Adrenal gland (tissue), 12 donors: ENCODE measurements around the gene ANTXR1. TPM values are rescaled to one million over a fixed set of nuclear protein-coding genes. Genes with fewer than 3 reads are reported as not detected.
A peak's percentile ranks its signal among the peaks of the same experiment; 100 is the strongest.

ENCODE experiments used
- DNase-seq, 7 donors: peaks; one replicate each; pipeline ENCODE4 v3.0.0-alpha.2; 2019 to 2020
- H3K27ac ChIP-seq, 5 donors: fragments of 200-600 bp; sonication (generic) in 4 of 5; 1 replicate in 3 of 5; 2 replicates in 2 of 5; pipeline versions ENCODE4 v1.5.1 to v1.8.0; 2016 to 2020; ENCODE audit warnings: mild to moderate bottlenecking in 1 of 5
- H3K27me3 ChIP-seq: fragments of 200-600 bp; 2 replicates; pipeline ENCODE4 v1.8.0; 2021
- H3K36me3 ChIP-seq, 2 donors: fragments of 200-600 bp; replicated peaks in 1 of 2; 1 replicate in 1 of 2; 2 replicates in 1 of 2; pipeline versions ENCODE4 v1.5.1 to v1.8.0; 2018 to 2022
- H3K4me1 ChIP-seq, 2 donors: fragments of 200-600 bp; replicated peaks in 1 of 2; 1 replicate in 1 of 2; 2 replicates in 1 of 2; pipeline versions ENCODE4 v1.5.1 to v1.8.0; 2018 to 2021
- H3K4me3 ChIP-seq, 4 donors: fragments of 200-600 bp; sonication (generic) in 3 of 4; one replicate each; pipeline ENCODE4 v1.5.1; 2016 to 2018
- H3K9me3 ChIP-seq, 3 donors: fragments of 200-600 bp; sonication (generic) in 1 of 3; replicated peaks in 1 of 3; 1 replicate in 2 of 3; 2 replicates in 1 of 3; pipeline versions ENCODE4 v1.5.1 to v1.8.0; 2016 to 2021
- CTCF ChIP-seq, 6 experiments: fragments of 450-650 bp in 4 of 6; fragments of 200-600 bp in 2 of 6; sonication (generic) in 1 of 6; IDR thresholded peaks; 1 replicate in 5 of 6; 2 replicates in 1 of 6; pipeline versions ENCODE4 v1.5.1 to v1.8.0; 2016 to 2021; ENCODE audit warnings: antibody characterized with exemption in 6 of 6, mild to moderate bottlenecking in 2 of 6, moderate library complexity in 1 of 6
- POLR2A ChIP-seq, 2 donors: fragments of 450-650 bp; IDR thresholded peaks; one replicate each; pipeline ENCODE4 v1.6.1; 2017; ENCODE audit warnings: antibody characterized with exemption in 2 of 2, mild to moderate bottlenecking in 2 of 2, moderate library complexity in 1 of 2
- WGBS, 4 donors: extraction: QIAGEN DNeasy Blood & Tissue Kit in 2 of 4; methylation state at CpG; one replicate each; pipeline versions ENCODE4 v1.1.5 to v1.1.7; 2013 to 2017; 5-methylcytosine and 5-hydroxymethylcytosine counted together
- intact Hi-C, 2 donors: fragments of 100-400 bp; cut with DNase I; formaldehyde crosslinking; loops; one replicate each; pipeline versions ENCODE4 v1.14.1 to v1.15.0; 2022 to 2023
- microRNA-seq, 3 donors: library from miRNA; unstranded; fragments of <30 nt; microRNA quantifications; one replicate each; pipeline ENCODE4, GENCODE V29; 2017 to 2020
- polyA plus RNA-seq, 3 donors: library from polyadenylated mRNA; stranded (reverse); fragments of 200-250 nt in 2 of 3; fragments of 350-450 nt in 1 of 3; fragmentation: Illumina TruSeq in 1 of 3; extraction: RNeasy Lipid Tissue Mini Kit (QIAGEN cat#74804) in 1 of 3; gene quantifications; one replicate each; pipeline ENCODE4 v1.2.3, GENCODE V29; 2013 to 2014
- small RNA-seq, 2 donors: library from RNA; depleted of rRNA; stranded (forward); fragments of <200 nt; gene quantifications; one replicate each; pipeline ENCODE3, GENCODE V24; 2016
- total RNA-seq, 9 donors: library from RNA; depleted of rRNA in 4 of 9; stranded (reverse); fragments of >200 nt in 4 of 9; fragments of 120-200 nt in 1 of 9; fragmentation: NEBNext Ultra II Directional in 1 of 9; extraction: Animal tissue kit (Norgen Biotek cat#: 25700) in 1 of 9; gene quantifications; one replicate each; pipeline versions ENCODE4 v1.1.0 to v1.2.4, GENCODE V29; 2013 to 2023
- donor health status: healthy with polysubstance abuse.
- donor health status: Bipolar disorder and iron deficiency.
- donor health status: DM: yes; HTN: yes; CAD: no.
- donor health status: DM: no; HTN: no; CAD: no.
- donor health status: DM: no; HTN: no; CAD: no.
- donor health status: DM: yes; HTN: yes; CAD: no.

Gene ANTXR1
- total and polyA plus RNA-seq, 12 donors: 19.0 to 386 (median 119) TPM

- H3K4me1 ChIP-seq: peaks cover 3 to 15% of the 10 kb centered on the region in 2 donors
- WGBS, 4 donors: 95 to 100% (median 97%) methylated on average over 3 of the region's 3 CpGs
- H3K4me3 ChIP-seq: no peak overlapping the region
- no peaks in the 10 kb centered on the region for H3K36me3 ChIP-seq
- H3K27ac ChIP-seq: no peak overlapping the region
- no peak for DNase-seq
- TF ChIP-seq CTCF (IDR thresholded peaks at IDR 0.05) (no peak), POLR2A (IDR thresholded peaks at IDR 0.05) (no peak)
- H3K27me3 ChIP-seq: no peaks in the 10 kb centered on the region
- no peaks in the 10 kb centered on the region for H3K9me3 ChIP-seq
- intact Hi-C loops: loop anchor here in 1 of 2 donors (10.0 kb wide), 1 partner anchor 92 kb away; no protein-coding TSS in a partner anchor
Observed at GRCh38 chr2:69296421-69296820, 283.4 kb downstream of the ANTXR1 start.

- no peak overlapping the region for H3K27ac ChIP-seq
- no peaks in the 10 kb centered on the region for H3K9me3 ChIP-seq
- no peak for DNase-seq
- no peaks in the 10 kb centered on the region for H3K27me3 ChIP-seq
- H3K4me1 ChIP-seq: peaks cover 0 to 9% of the 10 kb centered on the region in 2 donors
- H3K4me3 ChIP-seq: no peak overlapping the region
- intact Hi-C loops: loop anchor here in 1 of 2 donors (10.0 kb wide), 1 partner anchor 92 kb away; no protein-coding TSS in a partner anchor
- 89 to 98% (median 92%) methylated on average over 8 to 12 of the region's 12 CpGs for WGBS, 4 donors
- H3K36me3 ChIP-seq: no peaks in the 10 kb centered on the region
- no peak for TF ChIP-seq CTCF (IDR thresholded peaks at IDR 0.05)
- TF ChIP-seq POLR2A (IDR thresholded peaks at IDR 0.05): no peak
Observed at GRCh38 chr2:69297216-69297615, 284.2 kb downstream of the ANTXR1 start.

GRCh38 chr2:69298261-69298660, 285.3 kb downstream of the ANTXR1 start:
- H3K4me3 ChIP-seq: no peak overlapping the region
- peak; percentile 46 to 80 (median 76) for DNase-seq
- WGBS, 4 donors: 41 to 57% (median 50%) methylated on average over 5 to 7 of the region's 7 CpGs

GRCh38 chr2:69298862-69299261, 285.9 kb downstream of the ANTXR1 start:
- Histone ChIP-seq H3K27ac (peak overlapping the region in 3 of 5 donors; percentile 37 to 51 (median 44)), H3K4me3 (no peak overlapping the region), H3K36me3 (no peaks in the 10 kb centered on the region), H3K4me1 (peaks cover 0 to 9% of the 10 kb centered on the region in 2 donors), H3K27me3 (no peaks in the 10 kb centered on the region), H3K9me3 (no peaks in the 10 kb centered on the region)
- peak in 2 of 7 donors; percentile 37 to 53 for DNase-seq
- 36 to 75% (median 64%) methylated on average over 2 to 4 of the region's 4 CpGs for WGBS, 4 donors
- TF ChIP-seq CTCF (IDR thresholded peaks at IDR 0.05) (no peak), POLR2A (IDR thresholded peaks at IDR 0.05) (no peak)
- intact Hi-C loops: loop anchor here in 1 of 2 donors (10.0 kb wide), 1 partner anchor 94 kb away; no protein-coding TSS in a partner anchor

More at GRCh38 chr2:69298261-69298660, 285.3 kb downstream of the ANTXR1 start:
- intact Hi-C loops: loop anchor here in 1 of 2 donors (10.0 kb wide), 1 partner anchor 93 kb away; no protein-coding TSS in a partner anchor
- H3K4me1 ChIP-seq: peaks cover 0 to 9% of the 10 kb centered on the region in 2 donors
- H3K9me3 ChIP-seq: no peaks in the 10 kb centered on the region
- H3K27me3 ChIP-seq: no peaks in the 10 kb centered on the region
- H3K36me3 ChIP-seq: no peaks in the 10 kb centered on the region
- peak overlapping the region in 3 of 5 donors; percentile 37 to 51 (median 44) for H3K27ac ChIP-seq
- no peak for TF ChIP-seq CTCF (IDR thresholded peaks at IDR 0.05)
- peak in 1 of 2 donors; percentile 40 for TF ChIP-seq POLR2A (IDR thresholded peaks at IDR 0.05)

Small RNA genes within 50 kb of the gene (microRNA-seq; reads per million reads assigned to microRNA genes)
- gene MIR3126: 0 to 3.1 (median 0.89) reads per million in 3 donors

Small RNA genes within 50 kb of the gene (small RNA-seq; reads per million reads assigned to genes)
- gene MIR3126: 0.08 to 0.12 reads per million in 2 donors
- gene RNA5SP96: 0 reads per million in 2 donors
- 0 reads per million in 2 donors for gene RNU6-1216P

Other genes starting within 250 kb of the ANTXR1 start
- gene BMP10, start 141.8 kb upstream of the ANTXR1 start, total RNA-seq: not detected
- not detected for gene BMP10, start 141.8 kb upstream of the ANTXR1 start, polyA plus RNA-seq
- under 1 TPM in 1 of 9 donors, not detected in 8; 0.31 TPM for gene GKN2, start 60.3 kb upstream of the ANTXR1 start, total RNA-seq
- gene GKN2, start 60.3 kb upstream of the ANTXR1 start, polyA plus RNA-seq: under 1 TPM in 1 of 3 donors, not detected in 2; 0.27 TPM
- gene GKN1, start 38.5 kb upstream of the ANTXR1 start, total RNA-seq: 1 to 10 TPM in 3 of 9 donors, under 1 TPM in 3, not detected in 3; 0.31 to 2.8 (median 1.2) TPM
- 1 to 10 TPM in 2 of 3 donors, under 1 TPM in 1; 0.68 to 2.9 (median 1.7) TPM for gene GKN1, start 38.5 kb upstream of the ANTXR1 start, polyA plus RNA-seq